ENCODE data around the gene COQ7. TPM values are rescaled to one million over a fixed set of nuclear protein-coding genes. Genes with fewer than 3 reads are reported as not detected.

The COQ7 gene
- total RNA-seq, 2 donors from 2014 or later = 31.1 to 32.4 TPM

DNA sequence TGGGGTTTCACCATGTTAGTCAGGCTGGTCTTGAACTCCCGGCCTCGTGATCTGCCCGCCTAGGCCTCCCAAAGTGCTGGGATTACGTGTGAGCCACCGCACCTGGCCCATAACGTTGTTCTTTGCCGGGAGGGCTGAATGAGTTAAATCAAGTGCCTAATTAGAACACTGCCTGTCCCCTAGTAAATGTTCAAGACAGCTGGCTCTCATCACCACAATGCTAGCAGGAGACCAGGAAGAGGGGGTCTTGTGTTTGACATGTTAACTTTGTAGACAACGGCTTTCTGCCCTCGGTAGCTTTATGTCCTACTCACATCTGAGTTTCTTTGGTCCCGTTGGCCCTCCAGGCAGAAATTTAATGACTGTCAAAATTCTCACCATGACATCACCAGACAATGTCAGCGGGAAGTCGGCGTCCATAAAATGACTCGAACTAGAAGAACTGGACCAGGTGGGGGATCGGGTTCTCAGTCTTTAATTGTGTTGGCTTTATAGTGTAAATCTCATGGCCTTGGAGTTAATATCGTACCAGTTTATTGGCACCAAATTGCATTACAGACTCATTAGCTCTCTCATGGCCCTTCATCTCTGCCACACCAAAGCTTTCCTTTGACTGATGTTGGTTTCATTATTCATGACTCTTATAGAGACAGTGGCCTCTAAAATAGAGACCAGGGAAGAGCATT lies 34.9 kb downstream of the COQ7 start:
- WGBS = 38% methylated on average over 16 of the region's 16 CpGs
- Histone ChIP-seq H3K4me3 (no peak overlapping the region), H3K36me3 (no peaks in the 10 kb centered on the region), H3K27me3 (replicated peaks; ENCODE audit: insufficient read depth) (no peaks in the 10 kb centered on the region), H3K27ac (no peak overlapping the region), H3K9me3 (no peaks in the 10 kb centered on the region), H3K4me1 (replicated peaks) (no peaks in the 10 kb centered on the region)
- DNase-seq (ENCODE audit: low spot score) = no peak
- intact Hi-C loops (cut with DNase I) = no loop called here
- no peak for TF ChIP-seq POLR2AphosphoS5 (IDR thresholded peaks at IDR 0.05)
- TF ChIP-seq POLR2A (IDR thresholded peaks at IDR 0.05) = no peak
- TF ChIP-seq, protein P1, sequence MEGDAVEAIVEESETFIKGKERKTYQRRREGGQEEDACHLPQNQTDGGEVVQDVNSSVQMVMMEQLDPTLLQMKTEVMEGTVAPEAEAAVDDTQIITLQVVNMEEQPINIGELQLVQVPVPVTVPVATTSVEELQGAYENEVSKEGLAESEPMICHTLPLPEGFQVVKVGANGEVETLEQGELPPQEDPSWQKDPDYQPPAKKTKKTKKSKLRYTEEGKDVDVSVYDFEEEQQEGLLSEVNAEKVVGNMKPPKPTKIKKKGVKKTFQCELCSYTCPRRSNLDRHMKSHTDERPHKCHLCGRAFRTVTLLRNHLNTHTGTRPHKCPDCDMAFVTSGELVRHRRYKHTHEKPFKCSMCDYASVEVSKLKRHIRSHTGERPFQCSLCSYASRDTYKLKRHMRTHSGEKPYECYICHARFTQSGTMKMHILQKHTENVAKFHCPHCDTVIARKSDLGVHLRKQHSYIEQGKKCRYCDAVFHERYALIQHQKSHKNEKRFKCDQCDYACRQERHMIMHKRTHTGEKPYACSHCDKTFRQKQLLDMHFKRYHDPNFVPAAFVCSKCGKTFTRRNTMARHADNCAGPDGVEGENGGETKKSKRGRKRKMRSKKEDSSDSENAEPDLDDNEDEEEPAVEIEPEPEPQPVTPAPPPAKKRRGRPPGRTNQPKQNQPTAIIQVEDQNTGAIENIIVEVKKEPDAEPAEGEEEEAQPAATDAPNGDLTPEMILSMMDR (IDR thresholded peaks at IDR 0.05) = no peak

DNA sequence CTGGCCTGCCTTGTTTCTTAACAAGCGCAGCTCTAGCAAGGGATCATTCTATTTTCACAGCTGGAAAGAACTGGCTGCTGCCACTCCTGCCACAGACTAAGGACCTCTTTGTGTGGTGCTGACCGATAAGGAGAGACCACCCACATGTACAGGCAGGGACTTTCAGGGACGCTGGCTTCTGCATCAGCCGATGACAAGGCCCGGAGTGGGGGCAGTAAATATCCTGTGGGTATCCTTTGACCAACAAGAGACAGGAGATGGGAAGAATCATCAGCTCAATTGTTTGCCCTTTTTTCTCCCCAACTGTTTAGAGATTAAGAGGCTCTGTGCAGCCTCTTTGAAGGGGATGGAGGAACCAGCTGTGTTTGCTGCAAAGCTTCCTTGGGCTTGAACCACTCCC lies 37.2 kb downstream of the COQ7 start:
- Histone ChIP-seq H3K4me1 (replicated peaks) (no peaks in the 10 kb centered on the region), H3K27me3 (replicated peaks; ENCODE audit: insufficient read depth) (no peaks in the 10 kb centered on the region), H3K9me3 (no peaks in the 10 kb centered on the region), H3K4me3 (no peak overlapping the region), H3K27ac (no peak overlapping the region), H3K36me3 (no peaks in the 10 kb centered on the region)
- DNase-seq (ENCODE audit: low spot score) = no peak
- intact Hi-C loops (cut with DNase I) = no loop called here
- TF ChIP-seq, protein P1 (IDR thresholded peaks at IDR 0.05) = no peak
- no peak for TF ChIP-seq POLR2A (IDR thresholded peaks at IDR 0.05)
- no peak for TF ChIP-seq POLR2AphosphoS5 (IDR thresholded peaks at IDR 0.05)
- 59% methylated on average over 5 of the region's 5 CpGs for WGBS

DNA sequence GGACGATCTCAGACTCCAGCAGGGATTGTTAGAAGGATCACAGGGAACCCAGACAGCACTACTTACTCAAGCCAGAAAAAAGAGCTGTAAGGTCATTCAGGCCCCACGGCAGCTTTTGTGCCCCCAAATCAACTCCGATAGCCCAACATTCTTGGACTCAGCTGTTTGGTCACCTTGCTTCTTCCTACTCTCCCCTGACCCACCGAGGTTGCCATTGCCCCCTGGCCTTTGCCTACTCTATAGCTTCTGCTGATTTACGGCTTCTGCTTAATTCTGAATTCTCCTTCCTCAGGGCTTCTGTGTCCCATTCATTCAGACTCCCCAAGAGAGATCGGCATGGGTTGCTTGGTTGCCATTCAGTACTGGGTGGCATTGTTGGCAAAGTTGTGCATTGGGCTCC lies 37.7 kb downstream of the COQ7 start:
- H3K9me3 ChIP-seq = no peaks in the 10 kb centered on the region
- no peaks in the 10 kb centered on the region for H3K27me3 ChIP-seq (replicated peaks; ENCODE audit: insufficient read depth)
- H3K27ac ChIP-seq = no peak overlapping the region
- no peaks in the 10 kb centered on the region for H3K4me1 ChIP-seq (replicated peaks)
- H3K36me3 ChIP-seq = no peaks in the 10 kb centered on the region
- TF ChIP-seq POLR2AphosphoS5 (IDR thresholded peaks at IDR 0.05) (no peak), POLR2A (IDR thresholded peaks at IDR 0.05) (no peak)
- TF ChIP-seq, protein P1 (IDR thresholded peaks at IDR 0.05) = no peak
- no peak overlapping the region for H3K4me3 ChIP-seq
- intact Hi-C loops (cut with DNase I) = no loop called here
- no peak for DNase-seq (ENCODE audit: low spot score)
- 87% methylated on average over 6 of the region's 6 CpGs for WGBS

DNA sequence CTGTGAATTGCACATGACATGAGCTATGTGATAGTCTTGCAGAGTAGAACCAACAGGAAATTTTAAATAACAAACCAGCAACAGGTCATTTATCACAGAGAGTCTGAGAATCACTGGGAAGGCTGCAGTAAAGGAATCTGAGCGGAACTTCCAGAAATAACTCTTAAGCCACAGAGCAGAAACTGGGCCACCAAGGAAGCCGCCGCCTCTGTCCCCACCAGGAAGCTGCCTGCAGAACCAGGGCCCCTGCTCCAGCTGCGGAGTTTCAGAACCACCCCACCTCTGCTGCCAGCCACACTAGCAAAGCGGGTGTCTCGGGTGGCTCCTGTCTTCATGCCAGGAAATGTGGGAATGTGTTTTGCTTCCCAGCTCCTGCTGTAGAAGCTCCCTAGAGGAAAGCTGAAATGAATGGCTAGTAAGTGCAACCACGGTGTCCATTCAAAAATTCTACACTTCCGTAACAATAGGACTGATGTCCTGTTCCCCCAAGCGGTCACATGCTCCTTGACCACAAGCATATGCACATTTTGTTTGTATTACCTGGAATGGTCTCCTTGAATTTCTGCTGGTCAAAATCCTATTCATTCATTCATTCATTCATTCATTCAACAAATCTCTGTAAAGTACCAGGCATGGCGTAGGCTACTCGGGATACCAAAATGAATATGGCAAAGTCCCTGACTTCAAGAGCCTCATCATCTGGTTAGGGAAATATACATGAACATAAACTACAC lies 38.6 kb downstream of the COQ7 start:
- DNase-seq (ENCODE audit: low spot score) = no peak
- Histone ChIP-seq H3K27ac (no peak overlapping the region), H3K4me1 (replicated peaks) (no peaks in the 10 kb centered on the region), H3K4me3 (no peak overlapping the region), H3K36me3 (no peaks in the 10 kb centered on the region), H3K27me3 (replicated peaks; ENCODE audit: insufficient read depth) (no peaks in the 10 kb centered on the region), H3K9me3 (no peaks in the 10 kb centered on the region)
- intact Hi-C loops (cut with DNase I) = no loop called here
- TF ChIP-seq POLR2A (IDR thresholded peaks at IDR 0.05) (no peak), POLR2AphosphoS5 (IDR thresholded peaks at IDR 0.05) (no peak)
- TF ChIP-seq, protein P1 (IDR thresholded peaks at IDR 0.05) = no peak
- whole genome bisulfite sequencing = 70% methylated on average over 11 of the region's 11 CpGs

DNA sequence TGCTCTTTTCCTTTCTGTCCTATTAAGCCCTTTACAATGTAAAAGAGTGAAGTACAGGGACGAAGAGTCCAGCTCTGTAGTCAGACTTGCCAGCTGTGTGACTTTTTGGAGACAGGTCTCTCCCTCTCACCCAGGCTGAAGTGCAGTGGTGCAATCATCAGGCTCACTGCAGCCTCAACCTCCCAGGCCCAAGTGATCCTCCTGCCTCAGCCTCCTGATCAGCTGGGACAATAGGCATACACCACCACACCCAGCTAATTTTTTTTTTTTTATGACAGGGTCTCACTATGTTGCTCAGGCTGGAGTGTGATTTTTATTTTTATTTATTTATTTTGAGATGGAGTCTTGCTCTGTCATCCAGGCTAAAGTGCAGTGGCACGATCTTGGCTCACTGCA lies 39.2 kb downstream of the COQ7 start:
- 88% methylated on average over 2 of the region's 2 CpGs for WGBS
- no peak overlapping the region for H3K4me3 ChIP-seq

More for the DNA sequence above, 39.2 kb downstream of the COQ7 start:
- H3K4me1 ChIP-seq (replicated peaks) = no peaks in the 10 kb centered on the region
- no peak overlapping the region for H3K27ac ChIP-seq
- no peaks in the 10 kb centered on the region for H3K9me3 ChIP-seq
- TF ChIP-seq, protein P1 (IDR thresholded peaks at IDR 0.05) = no peak
- TF ChIP-seq POLR2A (IDR thresholded peaks at IDR 0.05) = no peak
- TF ChIP-seq POLR2AphosphoS5 (IDR thresholded peaks at IDR 0.05) = no peak
- no peaks in the 10 kb centered on the region for H3K36me3 ChIP-seq
- intact Hi-C loops (cut with DNase I) = no loop called here
- DNase-seq (ENCODE audit: low spot score) = no peak
- no peaks in the 10 kb centered on the region for H3K27me3 ChIP-seq (replicated peaks; ENCODE audit: insufficient read depth)

All from prostate gland (tissue), 2 donors.